Adrenal gland (tissue), 12 donors: ENCODE data around the gene RBM15B. TPM values are rescaled to one million over a fixed set of nuclear protein-coding genes. Genes with fewer than 3 reads are reported as not detected.
A peak's percentile ranks its signal among the peaks of the same experiment; 100 is the strongest.

Experiments
- DNase-seq, 7 donors: peaks; one replicate each; pipeline ENCODE4 v3.0.0-alpha.2; 2019 to 2020
- H3K27ac ChIP-seq, 5 donors: fragments of 200-600 bp; sonication (generic) in 4 of 5; 1 replicate in 3 of 5; 2 replicates in 2 of 5; pipeline versions ENCODE4 v1.5.1 to v1.8.0; 2016 to 2020; ENCODE audit warnings: mild to moderate bottlenecking in 1 of 5
- H3K27me3 ChIP-seq: fragments of 200-600 bp; 2 replicates; pipeline ENCODE4 v1.8.0; 2021
- H3K36me3 ChIP-seq, 2 donors: fragments of 200-600 bp; replicated peaks in 1 of 2; 1 replicate in 1 of 2; 2 replicates in 1 of 2; pipeline versions ENCODE4 v1.5.1 to v1.8.0; 2018 to 2022
- H3K4me1 ChIP-seq, 2 donors: fragments of 200-600 bp; replicated peaks in 1 of 2; 1 replicate in 1 of 2; 2 replicates in 1 of 2; pipeline versions ENCODE4 v1.5.1 to v1.8.0; 2018 to 2021
- H3K4me3 ChIP-seq, 4 donors: fragments of 200-600 bp; sonication (generic) in 3 of 4; one replicate each; pipeline ENCODE4 v1.5.1; 2016 to 2018
- H3K9me3 ChIP-seq, 3 donors: fragments of 200-600 bp; sonication (generic) in 1 of 3; replicated peaks in 1 of 3; 1 replicate in 2 of 3; 2 replicates in 1 of 3; pipeline versions ENCODE4 v1.5.1 to v1.8.0; 2016 to 2021
- CTCF ChIP-seq, 6 experiments: fragments of 450-650 bp in 4 of 6; fragments of 200-600 bp in 2 of 6; sonication (generic) in 1 of 6; IDR thresholded peaks; 1 replicate in 5 of 6; 2 replicates in 1 of 6; pipeline versions ENCODE4 v1.5.1 to v1.8.0; 2016 to 2021; ENCODE audit warnings: antibody characterized with exemption in 6 of 6, mild to moderate bottlenecking in 2 of 6, moderate library complexity in 1 of 6
- POLR2A ChIP-seq, 2 donors: fragments of 450-650 bp; IDR thresholded peaks; one replicate each; pipeline ENCODE4 v1.6.1; 2017; ENCODE audit warnings: antibody characterized with exemption in 2 of 2, mild to moderate bottlenecking in 2 of 2, moderate library complexity in 1 of 2
- WGBS, 4 donors: extraction: QIAGEN DNeasy Blood & Tissue Kit in 2 of 4; methylation state at CpG; one replicate each; pipeline versions ENCODE4 v1.1.5 to v1.1.7; 2013 to 2017; 5-methylcytosine and 5-hydroxymethylcytosine counted together
- intact Hi-C, 2 donors: fragments of 100-400 bp; cut with DNase I; formaldehyde crosslinking; loops; one replicate each; pipeline versions ENCODE4 v1.14.1 to v1.15.0; 2022 to 2023
- polyA plus RNA-seq, 3 donors: library from polyadenylated mRNA; stranded (reverse); fragments of 200-250 nt in 2 of 3; fragments of 350-450 nt in 1 of 3; fragmentation: Illumina TruSeq in 1 of 3; extraction: RNeasy Lipid Tissue Mini Kit (QIAGEN cat#74804) in 1 of 3; gene quantifications; one replicate each; pipeline ENCODE4 v1.2.3, GENCODE V29; 2013 to 2014
- total RNA-seq, 9 donors: library from RNA; depleted of rRNA in 4 of 9; stranded (reverse); fragments of >200 nt in 4 of 9; fragments of 120-200 nt in 1 of 9; fragmentation: NEBNext Ultra II Directional in 1 of 9; extraction: Animal tissue kit (Norgen Biotek cat#: 25700) in 1 of 9; gene quantifications; one replicate each; pipeline versions ENCODE4 v1.1.0 to v1.2.4, GENCODE V29; 2013 to 2023
- donor health status: healthy with polysubstance abuse.
- donor health status: Bipolar disorder and iron deficiency.
- donor health status: DM: yes; HTN: yes; CAD: no.
- donor health status: DM: no; HTN: no; CAD: no.
- donor health status: DM: no; HTN: no; CAD: no.
- donor health status: DM: yes; HTN: yes; CAD: no.

RBM15B gene
- total and polyA plus RNA-seq, 12 donors: 8.0 to 36.6 (median 24.4) TPM

GRCh38 chr3:51378065-51378464, 13.0 kb upstream of the RBM15B start:
- 73 to 81% (median 77%) methylated on average over 5 of the region's 5 CpGs for WGBS, 4 donors
- H3K27ac ChIP-seq: no peak overlapping the region
- TF ChIP-seq POLR2A (IDR thresholded peaks at IDR 0.05) (no peak), CTCF (IDR thresholded peaks at IDR 0.05) (no peak)
- no peak overlapping the region for H3K4me3 ChIP-seq
- H3K36me3 ChIP-seq: no peaks in the 10 kb centered on the region
- H3K27me3 ChIP-seq: no peaks in the 10 kb centered on the region
- DNase-seq: no peak
- intact Hi-C loops: loop anchor here in 1 of 2 donors (10.0 kb wide), 1 partner anchor 763 kb away; the partner anchor contains the start of genes CISH and MAPKAPK3
- no peaks in the 10 kb centered on the region for H3K9me3 ChIP-seq
- H3K4me1 ChIP-seq: peaks cover 0 to 1% of the 10 kb centered on the region in 2 donors

- Histone ChIP-seq H3K9me3 (no peaks in the 10 kb centered on the region), H3K36me3 (no peaks in the 10 kb centered on the region), H3K4me3 (no peak overlapping the region), H3K27ac (no peak overlapping the region), H3K27me3 (no peaks in the 10 kb centered on the region), H3K4me1 (peaks cover 3 to 8% of the 10 kb centered on the region in 2 donors)
- intact Hi-C loops: loop anchor here in 1 of 2 donors (10.0 kb wide), 1 partner anchor 764 kb away; the partner anchor contains the start of genes CISH and MAPKAPK3
- TF ChIP-seq CTCF (IDR thresholded peaks at IDR 0.05) (no peak), POLR2A (IDR thresholded peaks at IDR 0.05) (no peak)
- 60 to 92% (median 81%) methylated on average over 1 to 2 of the region's 2 CpGs for WGBS, 4 donors
- no peak for DNase-seq
Observed at GRCh38 chr3:51378726-51379125, 12.4 kb upstream of the RBM15B start.

- no peak overlapping the region for H3K27ac ChIP-seq
- no peaks in the 10 kb centered on the region for H3K27me3 ChIP-seq
- peak in 1 of 7 donors; percentile 41 for DNase-seq
- intact Hi-C loops: loop anchor here in 1 of 2 donors (10.0 kb wide), 1 partner anchor 764 kb away; the partner anchor contains the start of genes CISH and MAPKAPK3
- H3K36me3 ChIP-seq: no peaks in the 10 kb centered on the region
- no peak overlapping the region for H3K4me3 ChIP-seq
- WGBS, 4 donors: 63 to 71% (median 69%) methylated on average over 4 to 8 of the region's 8 CpGs
- H3K9me3 ChIP-seq: no peaks in the 10 kb centered on the region
- TF ChIP-seq CTCF (IDR thresholded peaks at IDR 0.05) (no peak), POLR2A (IDR thresholded peaks at IDR 0.05) (no peak)
- peaks cover 9 to 13% of the 10 kb centered on the region in 2 donors for H3K4me1 ChIP-seq
Observed at GRCh38 chr3:51379301-51379700, 11.8 kb upstream of the RBM15B start.

GRCh38 chr3:51379746-51380455, 11.2 kb upstream of the RBM15B start:
- no peak for TF ChIP-seq CTCF (IDR thresholded peaks at IDR 0.05)
- Histone ChIP-seq H3K36me3 (no peaks in the 10 kb centered on the region), H3K4me3 (no peak overlapping the region), H3K27me3 (no peaks in the 10 kb centered on the region), H3K27ac (no peak overlapping the region), H3K9me3 (no peaks in the 10 kb centered on the region), H3K4me1 (peaks cover 10 to 13% of the 10 kb centered on the region in 2 donors)
- DNase-seq: peak in 1 of 7 donors; percentile 31
- intact Hi-C loops: loop anchor here (10.0 kb wide), 2 partner anchors 305 to 765 kb away; partner anchors contain the start of genes CISH (in 1 of the 2) and MAPKAPK3 (in 1 of the 2)
- 75 to 88% (median 79%) methylated on average over 3 to 8 of the region's 8 CpGs for WGBS, 4 donors
